GM18907 (cell line): ENCODE data around the gene UMODL1.

Experiments
- ATAC-seq: cut with Tn5 transposase; IDR thresholded peaks from one replicate; pipeline ENCODE4 v1.9.1; 2021; ENCODE audit warnings: mild to moderate bottlenecking, moderate library complexity; ENCODE audit not compliant: unreplicated experiment

UMODL1 gene

GRCh38 chr21:42039911-42040351 is 31.2 kb upstream of the UMODL1 start:
- no peak for ATAC-seq

- no peak for ATAC-seq
Measured at GRCh38 chr21:42040411-42041180, 30.5 kb upstream of the UMODL1 start.

GRCh38 chr21:42041246-42041645 is 29.9 kb upstream of the UMODL1 start:
- no peak for ATAC-seq

GRCh38 chr21:42041711-42042110 is 29.4 kb upstream of the UMODL1 start:
- no peak for ATAC-seq

- no peak for ATAC-seq
Measured at GRCh38 chr21:42042651-42043050, 28.5 kb upstream of the UMODL1 start.

GRCh38 chr21:42043201-42043895 is 27.8 kb upstream of the UMODL1 start:
- no peak for ATAC-seq

- ATAC-seq, result no peak
Measured at GRCh38 chr21:42043961-42044360, 27.2 kb upstream of the UMODL1 start.

GRCh38 chr21:42044871-42045495 is 26.1 kb upstream of the UMODL1 start:
- ATAC-seq, result no peak

- ATAC-seq, result no peak
Measured at GRCh38 chr21:42047821-42048613, 23.1 kb upstream of the UMODL1 start.

- no peak for ATAC-seq
Measured at GRCh38 chr21:42048870-42049577, 22.1 kb upstream of the UMODL1 start.

- no peak for ATAC-seq
Measured at GRCh38 chr21:42049578-42050430, 21.3 kb upstream of the UMODL1 start.

GRCh38 chr21:42051788-42052187 is 19.3 kb upstream of the UMODL1 start:
- ATAC-seq, result no peak

- no peak for ATAC-seq
Measured at GRCh38 chr21:42055425-42055824, 15.7 kb upstream of the UMODL1 start.

- ATAC-seq, result no peak
Measured at GRCh38 chr21:42056468-42056867, 14.6 kb upstream of the UMODL1 start.

- ATAC-seq, result no peak
Measured at GRCh38 chr21:42056996-42057689, 14.0 kb upstream of the UMODL1 start.

- no peak for ATAC-seq
Measured at GRCh38 chr21:42057851-42058437, 13.2 kb upstream of the UMODL1 start.

- ATAC-seq, result no peak
Measured at GRCh38 chr21:42058631-42059111, 12.4 kb upstream of the UMODL1 start.

GRCh38 chr21:42059141-42059540 is 12.0 kb upstream of the UMODL1 start:
- no peak for ATAC-seq
